GM19238 (cell line): ENCODE measurements around the gene TIE1.

Experiments
- DNase-seq: peaks from one replicate; pipeline ENCODE4 v3.0.0; 2011; ENCODE audit warnings: low spot score; ENCODE audit not compliant: insufficient read length

Gene TIE1

DNA sequence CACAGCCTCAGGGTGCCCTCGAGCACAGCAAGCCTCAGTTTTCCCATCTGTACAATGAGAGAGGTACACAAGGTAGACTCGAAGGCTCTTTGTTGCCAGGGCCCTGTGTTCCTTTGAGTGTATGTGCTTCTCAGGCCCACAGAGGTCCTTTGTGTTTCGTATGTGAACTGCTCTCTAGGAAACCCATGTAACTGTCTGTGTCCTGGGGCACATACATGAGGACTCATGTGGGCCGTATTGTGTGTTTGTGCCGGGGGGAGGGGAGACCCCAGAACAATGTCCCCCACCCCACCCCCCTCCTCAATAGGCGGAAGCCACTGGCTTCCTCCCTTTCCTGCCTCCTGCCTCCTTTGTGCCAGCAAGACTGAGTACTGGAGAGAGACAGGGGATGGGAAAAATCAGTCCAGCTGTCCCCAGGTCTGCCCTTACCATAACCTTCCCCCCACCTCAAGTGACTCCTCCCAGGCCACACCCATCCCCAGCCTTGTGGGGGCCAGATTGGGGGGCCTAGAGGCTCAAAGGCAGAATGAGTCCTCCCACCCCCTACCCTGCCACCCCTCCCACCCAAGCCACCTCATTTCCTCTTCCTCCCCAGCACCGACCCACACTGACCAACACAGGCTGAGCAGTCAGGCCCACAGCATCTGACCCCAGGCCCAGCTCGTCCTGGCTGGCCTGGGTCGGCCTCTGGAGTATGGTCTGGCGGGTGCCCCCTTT lies at the start of gene TIE1:
TIE1 (plus strand) TSS at position 605 of the 717 bp plus-strand sequence; CDS start at position 695, 90 bp downstream.
- no peak for DNase-seq

DNA sequence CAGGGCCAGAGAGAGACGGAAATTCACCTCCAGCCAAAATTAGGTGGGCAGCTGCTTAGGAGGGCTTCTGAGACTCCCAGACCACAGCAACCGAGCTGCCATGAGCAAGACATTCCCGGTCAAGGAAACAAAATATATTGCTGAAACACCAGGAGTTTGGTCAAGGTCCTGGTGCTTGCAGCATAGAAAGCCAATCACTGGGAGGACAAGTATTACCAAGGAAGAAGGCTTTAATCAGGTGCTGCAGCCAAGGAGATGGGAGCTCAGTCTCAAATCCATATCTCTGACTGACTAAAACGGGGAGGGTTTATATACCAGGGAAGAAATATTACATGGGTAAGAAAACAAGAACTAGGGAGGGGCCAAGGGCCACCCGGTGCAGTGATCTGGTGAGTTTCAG lies 49.8 kb upstream of the TIE1 start:
- DNase-seq: no peak

- no peak for DNase-seq
These were observed 48.6 kb upstream of the TIE1 start for GRCh38 chr1:43252225-43252624.

GRCh38 chr1:43253173-43253572 lies 47.6 kb upstream of the TIE1 start:
- DNase-seq: no peak

- no peak for DNase-seq
These were observed 46.9 kb upstream of the TIE1 start for GRCh38 chr1:43253876-43254275.

DNA sequence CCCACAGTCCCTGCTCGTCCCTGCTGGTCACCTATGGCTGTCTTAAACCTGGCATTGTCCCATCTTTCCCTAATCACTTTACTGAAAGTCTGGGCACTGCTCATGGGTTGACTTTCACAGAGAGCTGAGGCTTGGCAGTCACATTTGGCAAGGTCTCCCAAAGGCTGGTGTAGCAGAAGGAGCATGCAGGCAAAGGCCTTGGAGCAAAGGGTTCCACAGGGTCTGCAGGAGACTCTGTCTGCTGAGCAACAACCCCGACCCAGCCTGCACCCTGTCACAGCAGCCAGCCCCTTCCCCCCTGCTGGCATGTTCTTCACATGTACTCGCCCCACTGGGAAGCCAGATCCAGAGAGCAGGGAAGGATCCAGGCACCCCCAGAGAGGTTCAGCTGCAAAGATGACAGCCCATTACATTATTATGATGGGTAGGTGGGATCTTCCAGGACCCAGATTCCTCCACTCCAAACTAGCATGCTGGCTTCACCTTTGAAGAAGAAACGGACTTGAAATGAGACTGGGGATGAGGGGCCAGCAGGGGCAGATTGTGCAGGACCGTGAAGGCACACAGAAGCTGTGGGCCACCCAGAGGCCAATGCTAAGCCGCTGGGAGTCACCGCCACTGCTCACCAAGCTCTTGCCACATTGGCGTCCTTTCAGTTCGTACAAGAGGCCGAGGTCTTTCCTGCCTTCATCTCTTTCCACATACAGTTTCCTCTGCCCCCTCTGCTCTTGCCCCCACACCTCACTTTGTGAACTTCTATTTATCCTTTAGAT lies 45.2 kb upstream of the TIE1 start:
- no peak for DNase-seq

DNA sequence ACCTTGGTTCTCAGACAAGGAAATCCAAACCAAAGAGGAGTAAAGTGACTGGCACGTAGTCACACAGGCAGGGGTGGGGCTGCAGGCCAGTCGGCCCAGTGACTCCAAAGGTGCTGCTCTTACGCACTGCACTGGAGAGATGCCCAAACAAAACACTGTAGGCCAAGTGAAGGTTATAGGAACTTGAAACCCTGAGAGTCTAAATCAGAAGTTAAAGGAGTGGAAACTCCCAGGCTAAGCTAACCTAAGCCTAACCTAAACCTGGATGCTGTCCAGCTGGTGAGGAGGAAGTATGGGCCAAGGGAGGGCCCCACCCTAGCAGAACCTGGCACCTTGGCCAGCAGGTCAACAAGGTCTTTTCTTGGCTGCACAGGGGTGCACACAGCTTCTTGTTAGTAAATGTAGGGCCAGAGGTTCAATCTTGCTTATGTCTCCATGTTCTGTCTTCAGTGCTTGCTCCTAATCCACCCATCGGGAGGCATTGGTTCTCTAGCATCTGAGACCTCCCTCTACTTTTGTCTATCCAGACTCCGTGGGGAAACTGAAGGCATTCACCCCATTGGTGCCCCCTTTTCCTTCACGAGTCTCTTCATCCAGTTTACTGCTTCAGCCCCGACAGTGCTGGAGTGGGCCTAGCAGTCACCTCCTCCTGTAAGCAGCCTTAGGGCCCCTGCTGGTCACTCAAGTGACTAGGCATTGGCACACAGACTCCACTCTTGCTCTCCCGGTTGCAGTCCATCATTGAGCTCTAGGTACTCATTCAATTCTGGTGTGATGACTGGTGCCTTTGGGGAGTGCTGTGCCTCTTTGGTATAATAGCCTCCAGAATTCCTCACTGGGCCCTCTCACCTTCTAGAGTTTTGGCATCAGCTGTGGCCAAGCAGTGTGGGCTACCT lies 43.9 kb upstream of the TIE1 start:
- DNase-seq: no peak

DNA sequence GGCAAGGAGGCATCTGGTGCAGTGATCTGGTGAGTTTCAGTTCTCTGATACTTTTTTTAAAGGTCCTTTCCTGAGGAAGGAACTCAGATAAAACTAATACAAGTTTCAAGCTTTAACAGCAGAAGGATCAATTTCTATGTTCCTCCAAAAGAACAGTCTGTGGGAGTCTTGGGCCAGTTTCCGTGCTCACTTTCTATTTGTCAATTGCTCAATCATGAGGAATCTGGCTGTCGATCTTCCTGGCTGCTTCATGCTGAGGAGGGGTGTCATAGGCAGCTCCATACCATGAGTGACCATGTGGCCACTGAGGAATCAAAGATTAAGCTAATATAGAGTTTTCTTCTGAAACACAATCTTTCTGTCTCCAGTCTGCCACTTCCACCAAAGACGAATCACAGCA lies 42.4 kb upstream of the TIE1 start:
- no peak for DNase-seq

- no peak for DNase-seq
These were observed 35.4 kb upstream of the TIE1 start for GRCh38 chr1:43265431-43265830.

GRCh38 chr1:43266881-43267280 lies 33.9 kb upstream of the TIE1 start:
- DNase-seq: no peak

DNA sequence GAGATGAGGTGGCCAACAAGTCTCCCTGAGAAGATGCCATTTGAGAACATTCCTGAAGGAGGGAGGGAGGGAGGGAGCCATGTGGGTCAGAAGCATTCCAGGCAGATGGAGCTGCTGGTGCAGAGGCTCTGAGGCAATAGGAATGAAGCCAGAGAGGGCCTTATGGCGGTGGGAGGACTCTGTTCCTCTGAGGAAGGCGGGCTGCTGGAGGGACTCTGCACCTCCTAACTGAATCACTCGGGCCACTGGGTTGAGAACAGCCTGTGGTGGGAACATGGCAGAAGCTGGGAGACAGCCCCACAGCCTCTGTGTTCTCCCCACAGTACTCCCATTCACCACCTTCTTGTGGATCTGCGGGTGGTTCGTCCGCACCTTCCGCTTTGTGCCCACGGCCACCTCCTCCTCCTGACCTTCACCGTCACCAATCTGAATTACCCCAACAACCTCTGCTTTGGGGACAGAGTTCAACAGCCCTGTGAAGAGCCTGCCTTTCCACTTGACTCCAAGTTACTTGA lies 33.4 kb upstream of the TIE1 start:
- DNase-seq: no peak

DNA sequence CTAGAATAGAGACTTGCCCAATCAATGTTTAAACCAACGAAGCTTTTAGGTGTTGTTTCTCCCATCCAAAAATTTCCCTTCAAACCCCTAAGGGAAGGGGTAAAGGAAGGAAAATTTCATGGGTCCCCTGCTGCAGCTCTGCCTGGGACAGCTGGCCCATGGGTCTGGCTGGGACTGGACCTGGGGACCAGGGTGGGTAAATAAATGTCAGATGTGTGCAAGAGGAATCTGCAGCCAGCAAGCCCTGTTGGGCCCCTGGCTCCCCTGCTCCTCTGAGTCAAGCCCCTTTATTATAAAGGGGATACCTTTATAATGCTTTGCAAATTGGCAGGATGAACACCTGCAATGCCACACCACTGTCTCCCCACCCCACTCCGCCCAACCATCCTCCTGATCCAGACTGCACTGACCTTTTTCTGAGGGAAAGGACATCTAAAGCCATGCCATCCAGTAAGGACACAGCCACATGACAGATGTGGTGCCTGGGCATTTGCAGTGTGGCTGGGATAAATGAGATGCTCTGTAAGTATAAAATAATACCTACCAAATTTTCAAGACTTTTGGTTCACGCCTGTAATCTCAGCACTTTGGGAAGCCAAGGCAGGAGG lies 32.9 kb upstream of the TIE1 start:
- no peak for DNase-seq

- no peak for DNase-seq
These were observed 31.0 kb upstream of the TIE1 start, which contains the start of gene TMEM125 for GRCh38 chr1:43269627-43270375. Gene TMEM125 (plus strand): TSS chr1:43269983. CDS start chr1:43272723, 2,740 bp downstream.

DNA sequence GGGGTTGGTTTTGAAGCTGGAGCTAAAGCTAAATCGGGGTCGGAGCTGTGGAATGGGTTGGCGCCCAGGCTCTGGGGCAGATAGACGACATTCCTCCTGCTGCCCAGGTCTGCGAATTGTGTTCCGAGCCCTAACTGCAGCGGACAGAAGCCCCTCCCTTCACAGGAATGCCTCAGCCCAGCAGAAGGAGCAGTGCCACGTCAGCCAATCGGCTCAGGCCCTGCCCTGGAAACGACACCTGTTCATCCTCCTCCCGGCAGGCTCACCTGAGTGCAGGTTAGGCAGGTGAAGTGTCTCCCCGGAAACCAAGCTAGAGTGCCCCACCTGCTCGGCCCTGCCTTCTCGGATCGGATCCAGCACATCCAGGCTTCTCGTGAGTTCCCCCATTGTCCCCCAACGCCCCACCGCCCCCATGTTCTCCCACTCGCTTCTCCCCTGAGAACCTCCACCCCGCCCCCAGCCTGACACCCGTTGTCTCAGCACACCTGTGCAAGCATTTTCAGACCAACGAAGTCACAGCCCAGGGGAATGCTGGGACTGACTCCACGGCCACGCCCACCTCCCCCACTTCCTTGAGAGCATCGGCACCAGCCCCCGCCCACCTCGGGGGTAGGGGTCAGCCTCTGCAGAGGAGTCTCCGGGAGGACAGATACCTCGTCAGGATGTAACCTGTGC lies 30.2 kb upstream of the TIE1 start:
- DNase-seq: no peak

- DNase-seq: no peak
These were observed 29.3 kb upstream of the TIE1 start for GRCh38 chr1:43271186-43272118.

GRCh38 chr1:43272161-43272560 lies 28.6 kb upstream of the TIE1 start:
- no peak for DNase-seq

DNA sequence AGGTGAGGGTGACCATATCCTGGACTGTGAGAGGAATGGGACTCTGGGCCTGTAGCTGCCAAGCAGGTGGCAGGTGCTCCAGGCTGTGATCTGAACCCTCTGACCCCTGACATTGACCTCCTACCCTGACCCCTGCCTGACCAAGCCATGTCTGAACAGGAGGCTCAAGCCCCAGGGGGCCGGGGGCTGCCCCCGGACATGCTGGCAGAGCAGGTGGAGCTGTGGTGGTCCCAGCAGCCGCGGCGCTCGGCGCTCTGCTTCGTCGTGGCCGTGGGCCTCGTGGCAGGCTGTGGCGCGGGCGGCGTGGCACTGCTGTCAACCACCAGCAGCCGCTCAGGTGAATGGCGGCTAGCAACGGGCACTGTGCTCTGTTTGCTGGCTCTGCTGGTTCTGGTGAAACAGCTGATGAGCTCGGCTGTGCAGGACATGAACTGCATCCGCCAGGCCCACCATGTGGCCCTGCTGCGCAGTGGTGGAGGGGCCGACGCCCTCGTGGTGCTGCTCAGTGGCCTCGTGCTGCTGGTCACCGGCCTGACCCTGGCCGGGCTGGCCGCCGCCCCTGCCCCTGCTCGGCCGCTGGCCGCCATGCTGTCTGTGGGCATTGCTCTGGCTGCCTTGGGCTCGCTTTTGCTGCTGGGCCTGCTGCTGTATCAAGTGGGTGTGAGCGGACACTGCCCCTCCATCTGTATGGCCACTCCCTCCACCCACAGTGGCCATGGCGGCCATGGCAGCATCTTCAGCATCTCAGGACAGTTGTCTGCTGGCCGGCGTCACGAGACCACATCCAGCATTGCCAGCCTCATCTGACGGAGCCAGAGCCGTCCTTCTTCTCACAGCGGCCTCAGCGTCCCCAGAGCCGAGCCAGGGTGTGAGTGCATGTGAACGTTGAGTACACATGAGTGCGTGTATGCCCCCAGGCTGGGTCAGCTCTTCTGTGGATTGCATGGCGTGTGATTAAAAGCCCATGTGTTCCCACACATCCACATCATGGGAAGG lies 27.9 kb upstream of the TIE1 start:
- DNase-seq: no peak

GRCh38 chr1:43273708-43274107 lies 27.1 kb upstream of the TIE1 start:
- DNase-seq: no peak
